Measurements from ENCODE around the gene SMAD9. TPM values are rescaled to one million over a fixed set of nuclear protein-coding genes. Genes with fewer than 3 reads are reported as not detected.

Gene SMAD9
- total RNA-seq, 1 donor from 2014 or later = 9.3 TPM

DNA sequence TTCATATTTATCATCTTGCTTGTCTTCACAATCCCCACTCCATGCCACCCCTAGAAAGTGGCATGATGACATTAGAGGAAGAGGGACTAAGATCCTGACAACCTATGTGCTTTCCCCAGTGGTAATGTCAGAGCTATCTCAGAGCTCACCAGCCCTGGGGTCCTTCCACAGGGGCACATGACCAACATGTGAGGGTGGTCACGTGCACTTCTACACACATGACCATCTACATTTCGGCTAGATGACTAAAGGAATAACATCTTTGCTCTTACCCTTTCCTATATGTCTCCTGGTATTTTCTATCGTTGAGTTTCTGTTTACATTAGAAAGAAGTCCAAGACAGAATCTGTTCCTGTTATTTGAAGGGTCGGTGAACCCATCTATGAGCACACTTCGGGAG is 54.8 kb downstream of the SMAD9 start:
- no peak for DNase-seq (ENCODE audit: low read depth)

DNA sequence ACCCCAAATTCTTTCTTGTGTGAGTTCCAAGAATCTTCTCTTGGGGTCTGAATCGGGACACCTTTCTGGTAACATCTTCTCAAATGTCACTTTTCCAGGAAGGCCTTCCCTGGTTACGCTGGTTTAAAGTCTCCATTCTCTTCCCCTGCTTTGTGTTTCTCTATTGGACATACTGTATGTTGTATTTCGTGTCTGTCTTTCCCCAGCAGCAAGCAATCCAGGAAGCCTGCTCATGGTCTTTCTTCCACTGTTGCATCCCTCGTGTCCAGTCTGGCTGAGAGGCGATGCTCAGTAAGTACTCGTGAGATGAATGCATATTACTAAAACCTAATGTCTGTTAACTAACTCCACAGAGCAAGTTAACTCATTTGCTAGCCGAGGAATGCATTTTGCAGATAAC is 57.3 kb downstream of the SMAD9 start:
- no peak for DNase-seq (ENCODE audit: low read depth)

DNA sequence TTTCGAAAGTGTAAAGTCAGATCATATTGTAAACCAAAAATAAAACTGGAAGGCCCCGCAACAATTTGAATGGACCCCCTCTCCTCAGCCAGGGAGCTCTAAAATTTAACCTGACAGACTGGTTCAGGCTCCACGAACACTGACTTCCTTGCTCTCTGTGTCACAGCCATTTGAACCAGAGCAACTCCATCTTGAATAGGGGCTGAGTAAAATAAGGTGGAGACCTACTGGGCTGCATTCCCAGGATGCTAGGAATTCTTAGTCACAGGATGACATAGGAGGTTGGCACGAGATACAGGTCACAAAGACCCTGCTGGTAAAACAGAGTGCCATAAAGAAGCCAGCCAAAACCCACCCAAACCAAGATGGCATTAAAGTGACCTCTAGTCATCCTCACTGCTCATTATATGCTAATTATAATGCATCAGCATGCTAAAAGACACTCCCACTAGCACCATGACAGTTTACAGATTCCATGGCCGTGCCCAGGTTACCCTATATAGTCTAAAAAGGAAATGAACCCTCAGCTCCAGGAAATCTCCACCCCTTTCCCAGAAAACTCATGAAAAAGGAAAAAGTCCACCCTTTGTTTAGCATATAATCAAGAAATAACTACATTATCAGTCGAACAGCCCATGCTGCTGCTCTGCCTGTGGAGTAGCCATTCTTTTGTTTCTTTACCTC is 57.9 kb downstream of the SMAD9 start:
- no peak for DNase-seq (ENCODE audit: low read depth)

GRCh38 chr13:36859259-36859658 is 60.8 kb downstream of the SMAD9 start:
- DNase-seq (ENCODE audit: low read depth) = no peak

DNA sequence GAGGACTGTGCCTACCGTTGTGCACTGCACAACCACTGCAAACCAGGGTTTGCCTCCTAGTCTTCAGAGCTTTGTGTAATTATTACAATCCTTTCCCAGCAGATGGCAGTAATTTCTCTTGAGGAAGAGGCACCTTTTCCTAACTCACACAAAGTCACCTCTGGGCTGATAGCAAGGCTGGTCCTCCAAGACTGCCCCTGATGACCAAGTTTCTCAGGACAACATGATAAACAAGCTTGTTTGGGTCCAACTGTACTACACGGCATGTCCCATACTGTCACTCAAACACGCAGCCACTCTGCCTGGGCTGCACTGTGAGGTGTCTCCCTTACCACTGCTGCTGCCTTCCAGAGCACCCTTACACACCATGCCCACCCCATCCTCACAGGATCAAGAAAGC is 61.7 kb downstream of the SMAD9 start:
- peak; percentile 70 for DNase-seq (ENCODE audit: low read depth)

DNA sequence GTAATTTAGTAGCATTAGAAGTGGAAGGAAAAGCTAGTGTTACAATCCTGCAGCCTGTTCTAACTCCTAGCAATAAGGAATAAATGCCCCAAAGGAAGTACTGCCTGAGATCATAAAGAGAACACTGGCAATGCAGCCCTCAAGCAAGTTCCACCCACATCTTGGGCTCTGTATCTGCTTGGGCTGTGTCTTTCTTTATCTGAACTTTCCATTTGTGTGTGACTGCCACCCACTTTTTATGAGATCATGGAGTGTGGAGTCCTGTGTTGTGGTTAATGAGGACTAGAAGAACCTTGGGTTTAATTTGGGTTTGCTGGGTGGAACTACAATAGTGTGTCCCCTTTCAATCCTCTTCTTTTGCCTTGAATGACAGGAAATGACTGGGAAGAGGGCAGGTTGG is 62.8 kb downstream of the SMAD9 start:
- no peak for DNase-seq (ENCODE audit: low read depth)

- DNase-seq (ENCODE audit: low read depth) = no peak
Observed at GRCh38 chr13:36850790-36851438, 69.1 kb downstream of the SMAD9 start.

DNA sequence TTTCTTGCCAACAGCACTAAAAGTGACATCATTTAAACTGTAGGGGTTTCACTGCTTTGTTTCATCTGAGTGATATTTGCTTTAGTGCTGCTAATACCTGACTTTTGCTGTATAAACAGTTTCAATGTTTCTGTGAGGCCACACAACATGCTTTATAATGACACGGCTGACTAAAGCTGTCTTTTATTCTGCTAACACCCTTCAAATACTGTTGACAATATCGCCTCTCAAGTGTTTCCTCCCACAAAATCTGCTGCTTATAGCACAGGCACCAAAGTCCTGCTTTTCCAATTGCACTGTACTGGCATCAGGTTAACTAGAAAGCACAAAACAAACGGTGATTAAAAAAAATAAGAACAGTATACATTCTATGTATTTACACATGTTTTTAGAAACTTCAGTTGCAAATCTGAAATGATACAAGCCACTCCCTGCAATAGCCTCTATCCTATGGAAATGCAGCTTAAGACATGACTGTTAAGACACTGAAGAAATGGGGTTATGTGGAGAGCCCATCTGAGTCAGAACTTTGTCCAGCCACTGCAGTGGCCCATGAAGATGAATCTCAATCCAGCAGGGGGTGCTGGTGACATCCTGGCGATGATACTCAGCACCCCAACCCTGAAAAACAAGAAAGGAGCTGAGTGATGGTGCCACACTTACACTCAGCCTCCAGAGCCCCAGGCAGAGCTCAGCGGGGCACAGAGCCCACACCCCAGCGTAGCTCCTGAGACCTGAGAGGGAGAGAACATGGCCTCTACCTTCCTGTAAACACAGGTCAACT is 71.6 kb downstream of the SMAD9 start:
- DNase-seq (ENCODE audit: low read depth) = peak; percentile 44

DNA sequence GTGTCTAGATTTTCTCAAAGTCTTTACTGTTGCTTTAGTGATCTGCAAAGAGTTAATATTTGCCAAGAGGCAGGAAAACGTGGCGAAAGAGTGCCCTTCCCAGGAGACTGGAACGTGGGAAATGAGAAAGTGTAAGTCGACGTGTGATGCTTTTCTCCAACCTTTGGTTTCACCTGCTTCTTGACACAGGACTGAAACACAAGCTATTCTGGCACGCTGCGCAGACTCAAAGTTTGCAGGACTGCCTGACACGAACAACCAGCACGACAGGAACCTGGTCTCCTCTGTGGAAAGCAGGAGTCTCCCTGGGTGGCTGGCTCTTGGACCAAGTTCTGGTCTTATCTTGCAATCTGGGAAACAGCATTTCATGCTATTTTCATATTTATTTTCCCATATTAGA is 72.4 kb downstream of the SMAD9 start:
- DNase-seq (ENCODE audit: low read depth) = peak; percentile 59

GRCh38 chr13:36841391-36841790 is 78.6 kb downstream of the SMAD9 start:
- peak; percentile 7 for DNase-seq (ENCODE audit: low read depth)

- no peak for DNase-seq (ENCODE audit: low read depth)
Observed at GRCh38 chr13:36840718-36841250, 79.3 kb downstream of the SMAD9 start.

GRCh38 chr13:36839981-36840380 is 80.1 kb downstream of the SMAD9 start:
- no peak for DNase-seq (ENCODE audit: low read depth)

GRCh38 chr13:36839281-36839680 is 80.8 kb downstream of the SMAD9 start:
- DNase-seq (ENCODE audit: low read depth) = peak; percentile 94

- DNase-seq (ENCODE audit: low read depth) = no peak
Observed at GRCh38 chr13:36837354-36838092, 82.5 kb downstream of the SMAD9 start.

GRCh38 chr13:36834299-36834698 is 85.7 kb downstream of the SMAD9 start:
- DNase-seq (ENCODE audit: low read depth) = no peak

DNA sequence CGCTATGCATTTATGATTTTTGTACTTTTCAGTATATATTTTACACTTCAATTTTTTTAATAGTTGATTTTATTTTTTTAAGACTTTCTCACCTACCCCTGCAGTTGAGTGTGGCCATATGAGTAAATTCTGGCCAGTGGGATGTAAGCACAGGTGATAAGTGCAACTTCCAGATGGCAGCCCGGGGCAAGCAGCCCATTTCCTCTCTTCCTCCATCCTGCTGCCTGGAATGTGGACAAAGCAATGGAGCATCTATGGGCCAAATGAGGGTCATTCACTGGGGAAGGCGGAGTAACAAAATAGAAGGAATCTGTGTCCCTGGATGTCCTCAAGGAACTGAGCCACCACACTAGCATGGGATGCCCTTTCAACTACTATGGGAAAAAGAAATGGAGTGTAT is 88.7 kb downstream of the SMAD9 start:
- no peak for DNase-seq (ENCODE audit: low read depth)

GRCh38 chr13:36829753-36830152 is 90.3 kb downstream of the SMAD9 start:
- DNase-seq (ENCODE audit: low read depth) = no peak

DNA sequence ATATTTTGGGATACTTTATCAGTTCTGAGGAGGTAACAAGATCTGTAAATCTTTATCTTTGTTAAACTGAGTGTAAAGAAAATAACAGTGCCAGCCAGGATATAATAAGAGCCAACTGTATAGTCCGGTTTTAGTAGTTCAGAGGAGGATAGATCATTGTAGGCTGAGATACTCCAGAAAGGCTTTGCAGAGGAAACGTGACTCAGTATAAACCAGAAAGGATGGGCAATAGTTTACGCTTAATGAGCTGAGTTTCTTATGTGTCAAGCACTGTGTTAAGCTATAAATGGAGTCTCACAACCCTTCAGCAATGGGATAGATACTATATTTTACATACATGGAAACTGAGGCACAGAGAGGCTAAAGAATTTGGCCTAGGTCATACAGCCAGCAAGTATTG is 97.3 kb downstream of the SMAD9 start:
- DNase-seq (ENCODE audit: low read depth) = no peak

GRCh38 chr13:36820222-36820621 is 99.8 kb downstream of the SMAD9 start:
- DNase-seq (ENCODE audit: low read depth) = no peak

GRCh38 chr13:36819739-36820090 is 100.3 kb downstream of the SMAD9 start:
- no peak for DNase-seq (ENCODE audit: low read depth)

DNA sequence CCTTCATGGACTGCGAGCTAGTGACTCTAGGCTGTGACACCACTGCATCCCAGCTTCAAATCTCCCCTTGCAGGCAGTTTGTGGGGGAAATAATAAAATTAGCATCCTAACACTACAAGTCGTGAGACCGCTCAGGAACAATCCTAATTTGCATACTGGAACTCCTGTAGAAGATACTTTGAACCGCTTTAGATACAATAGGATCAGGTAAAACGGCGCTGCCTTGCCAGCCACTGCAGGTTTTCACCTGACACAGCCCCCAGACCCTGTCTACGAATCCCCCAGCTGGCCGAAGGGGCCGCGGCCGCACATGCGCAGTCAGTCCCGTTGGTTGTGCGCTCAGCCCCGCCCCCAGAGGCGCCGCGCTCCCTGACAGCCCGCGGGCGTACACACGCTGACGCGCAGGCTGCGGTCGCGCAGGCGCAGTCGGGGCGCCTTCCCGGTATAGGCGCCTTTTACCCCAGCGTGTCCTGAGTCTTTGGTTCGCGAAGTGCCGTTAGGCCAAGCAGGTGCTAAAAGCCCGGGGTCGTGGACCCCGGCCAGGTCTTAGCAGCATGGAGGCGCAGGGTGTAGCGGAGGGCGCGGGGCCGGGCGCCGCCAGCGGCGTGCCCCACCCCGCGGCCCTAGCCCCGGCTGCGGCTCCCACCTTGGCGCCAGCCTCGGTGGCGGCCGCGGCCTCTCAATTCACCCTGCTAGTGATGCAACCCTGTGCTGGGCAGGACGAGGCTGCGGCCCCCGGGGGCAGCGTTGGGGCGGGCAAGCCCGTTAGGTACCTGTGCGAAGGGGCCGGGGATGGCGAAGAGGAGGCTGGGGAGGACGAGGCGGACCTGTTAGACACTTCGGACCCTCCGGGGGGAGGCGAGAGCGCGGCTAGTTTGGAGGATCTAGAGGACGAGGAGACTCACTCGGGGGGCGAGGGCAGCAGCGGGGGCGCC is 101.0 kb downstream of the SMAD9 start, which contains the start of gene RFXAP:
RFXAP (plus strand) TSS at position 419 of the 935 bp plus-strand sequence; CDS start at position 555, 136 bp downstream.
- DNase-seq (ENCODE audit: low read depth) = peak; percentile 50

Measured in renal cortical epithelial cell (primary cell).